Measurements from ENCODE around the gene FAM107B.
A peak's percentile ranks its signal among the peaks of the same experiment; 100 is the strongest.

FAM107B gene

DNA sequence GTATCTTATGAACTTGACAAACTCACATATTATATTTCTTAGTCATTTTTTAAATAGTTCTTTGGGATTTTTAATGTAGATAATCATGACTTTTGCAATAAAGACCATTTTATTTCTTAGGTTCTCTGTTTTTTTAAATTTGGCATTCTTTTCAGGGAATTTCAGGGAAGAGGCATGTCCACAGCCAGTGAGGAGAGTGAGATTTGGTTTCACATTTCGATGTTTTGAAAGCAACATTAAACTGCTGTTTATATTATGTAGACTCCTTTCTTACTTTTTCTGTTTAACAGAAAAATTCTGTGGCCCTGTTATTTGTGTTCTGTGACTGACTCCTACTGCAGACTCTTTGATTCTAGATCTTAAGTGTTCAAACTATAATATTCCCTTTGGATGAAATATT is 153.7 kb downstream of the FAM107B start:
- no peak for DNase-seq

DNA sequence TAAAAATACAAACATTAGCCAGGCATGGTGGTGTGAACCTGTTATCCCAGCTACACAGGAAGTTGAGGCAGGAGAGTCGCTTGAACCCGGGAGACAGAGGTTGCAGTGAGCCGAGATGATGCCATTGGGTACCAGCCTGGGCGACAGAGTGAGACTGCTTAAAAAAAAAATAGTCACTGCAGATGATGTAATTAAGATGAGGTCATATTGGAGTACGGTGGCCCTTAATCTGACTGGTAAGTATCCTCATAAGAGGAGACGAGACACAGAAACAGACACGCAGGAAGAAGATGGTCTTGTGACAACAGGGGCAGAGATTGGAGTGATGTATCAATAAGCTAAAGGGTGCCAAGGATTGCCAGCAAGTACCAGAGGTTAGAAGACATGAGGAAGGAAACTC is 156.0 kb downstream of the FAM107B start:
- DNase-seq: no peak

DNA sequence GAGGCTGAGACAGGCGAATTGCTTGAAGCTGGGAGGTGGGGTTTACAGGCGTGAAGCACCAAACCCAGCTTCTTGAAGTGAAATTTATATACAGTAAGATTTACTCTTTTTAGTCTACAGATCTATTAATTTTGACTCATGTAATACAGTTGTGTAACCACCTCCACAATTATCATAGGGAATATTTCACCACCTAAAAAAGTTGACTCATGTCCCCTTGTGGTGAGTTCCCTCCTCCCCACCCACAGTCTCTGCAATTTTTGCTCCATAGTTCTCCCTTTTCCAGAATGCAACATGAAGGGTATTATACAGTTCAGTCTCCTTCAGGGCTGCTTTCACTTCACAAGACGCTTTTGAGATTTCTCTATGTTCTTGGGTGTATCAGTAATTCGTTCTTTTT is 156.8 kb downstream of the FAM107B start:
- no peak for DNase-seq

DNA sequence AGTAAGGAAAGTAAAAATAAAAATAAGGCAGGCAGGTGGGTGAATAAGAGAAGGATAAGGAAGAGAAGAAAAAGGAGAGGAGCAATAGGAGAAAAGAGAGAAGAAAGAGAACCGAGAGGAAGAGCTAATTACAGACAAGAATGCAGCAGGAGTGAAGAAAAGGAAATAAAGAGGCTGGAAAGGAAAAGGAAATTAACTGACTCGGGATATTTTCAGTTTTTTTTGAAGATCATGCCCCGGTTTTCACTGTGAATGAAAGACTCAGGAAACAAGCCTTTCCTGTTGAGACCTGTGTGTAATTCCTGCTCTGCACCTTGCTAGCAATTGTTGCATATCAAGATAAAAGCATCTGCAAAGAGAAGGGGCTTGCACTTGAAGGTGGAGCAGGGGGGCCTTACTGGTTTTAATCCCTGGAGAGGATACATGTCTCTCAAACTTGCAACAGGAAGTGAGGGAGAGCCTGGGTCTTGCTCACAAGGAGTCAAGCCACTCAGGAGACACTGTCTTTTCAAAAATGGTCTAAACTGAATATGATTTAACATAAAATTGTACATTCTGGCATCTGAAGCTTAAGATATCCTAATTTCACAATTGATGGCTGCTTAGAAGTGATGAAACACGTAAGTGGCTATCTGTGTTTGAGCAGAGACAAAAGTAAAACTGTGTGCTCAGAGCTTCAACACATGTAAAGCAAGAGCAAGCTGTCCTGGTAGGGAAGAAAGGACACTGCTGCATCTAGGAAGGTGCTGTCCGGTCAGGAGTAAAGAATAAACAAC is 157.6 kb downstream of the FAM107B start:
- no peak for DNase-seq

DNA sequence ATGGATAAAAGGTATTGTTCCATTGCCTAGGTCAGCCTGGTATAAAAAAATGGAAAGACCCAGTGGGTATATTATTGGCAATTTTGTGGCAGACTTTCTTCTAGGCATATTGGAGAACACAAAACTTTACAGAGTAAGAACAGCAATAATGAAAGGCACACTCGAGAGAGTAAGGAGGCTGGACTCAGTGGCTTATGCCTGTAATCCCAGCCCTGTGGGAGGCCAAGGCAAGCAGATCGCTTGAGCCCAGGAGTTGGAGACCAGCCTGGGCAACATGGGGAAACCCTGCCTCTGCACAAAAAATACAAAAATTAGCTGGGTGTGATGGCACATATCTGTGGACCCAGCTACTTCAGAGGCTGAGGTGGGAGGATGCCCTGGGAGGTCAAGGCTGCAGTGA is 158.2 kb downstream of the FAM107B start:
- DNase-seq: no peak

DNA sequence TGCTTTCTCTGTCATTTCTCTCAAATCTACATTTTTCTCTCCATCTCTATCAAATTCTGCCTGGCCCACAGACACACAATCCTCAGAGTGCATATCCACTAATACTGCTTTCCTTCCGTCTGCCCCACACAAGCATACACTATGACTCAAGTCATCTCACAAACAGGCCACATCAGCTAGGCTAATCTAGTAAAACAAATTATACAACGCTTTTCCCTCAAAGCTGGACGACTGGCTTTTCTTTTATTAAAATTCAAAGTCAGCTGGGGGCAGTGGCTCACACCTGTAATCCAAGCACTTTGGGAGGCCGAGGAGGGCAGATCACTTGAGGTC is 161.1 kb downstream of the FAM107B start:
- peak in 1 of 5 experiments; percentile 51 for DNase-seq

DNA sequence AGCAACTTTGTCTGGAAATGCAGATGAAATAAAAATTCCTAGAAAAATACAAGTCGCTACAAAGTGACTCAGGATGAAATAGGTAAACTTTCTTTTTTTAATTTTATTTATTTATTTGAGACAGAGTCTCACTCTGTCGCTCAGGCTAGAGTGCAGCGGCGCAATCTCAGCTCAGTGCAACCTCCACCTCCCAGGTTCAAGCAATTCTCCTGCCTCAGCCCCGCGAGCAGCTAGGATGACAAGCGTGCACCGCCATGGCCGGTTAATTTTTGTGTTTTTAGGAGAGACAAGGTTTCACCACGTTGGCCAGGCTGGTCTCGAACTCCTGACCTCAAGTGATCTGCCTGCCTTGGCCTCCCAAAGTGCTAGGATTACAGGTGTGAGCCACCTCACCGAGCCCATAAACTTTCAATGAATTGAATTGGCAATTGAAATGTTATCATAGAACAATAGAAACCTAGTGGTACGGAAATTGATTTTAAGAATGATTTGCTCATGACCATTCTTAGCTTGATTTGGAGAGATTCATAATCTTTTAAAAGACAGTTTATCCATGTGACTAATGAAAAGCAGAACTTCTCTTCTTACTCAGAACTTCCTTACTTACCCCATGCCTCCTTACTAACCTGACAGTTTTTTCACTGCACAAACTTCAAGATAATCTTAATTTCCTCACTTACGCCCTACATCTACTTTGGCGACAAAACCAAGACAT is 161.7 kb downstream of the FAM107B start:
- DNase-seq: no peak

DNA sequence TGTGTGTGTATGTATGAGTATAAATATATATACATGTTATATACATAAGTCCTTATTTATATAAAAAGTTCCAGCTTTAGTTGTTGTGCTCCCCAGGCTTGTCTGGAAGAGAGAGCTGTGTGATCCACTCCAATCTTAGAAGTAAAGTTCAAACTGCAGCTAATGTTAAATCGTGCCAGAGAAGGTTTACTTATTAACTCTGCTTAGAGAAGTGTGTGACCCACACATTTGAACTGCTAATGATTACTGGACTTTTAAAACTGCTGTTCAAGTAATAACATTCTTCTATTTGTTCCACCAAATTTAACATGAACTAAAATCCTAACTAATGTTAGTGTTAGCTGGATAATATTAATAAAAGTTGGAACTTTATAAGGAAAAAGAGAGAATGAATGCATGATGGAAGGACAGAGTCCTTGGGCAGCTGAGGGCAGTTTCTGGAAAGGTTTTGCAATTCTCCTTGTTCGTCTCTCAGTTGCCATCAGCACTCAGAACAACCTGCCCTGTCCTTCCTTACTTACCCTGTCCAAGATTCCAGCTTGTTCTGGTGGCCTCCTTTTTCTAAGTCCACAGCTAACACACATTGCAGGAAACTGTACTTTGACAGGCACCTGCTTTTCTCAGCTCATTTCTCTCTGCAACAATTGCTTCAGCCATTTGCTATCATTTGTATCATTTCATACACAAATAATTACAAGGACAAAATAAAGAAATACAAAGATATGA is 162.6 kb downstream of the FAM107B start:
- DNase-seq: no peak

DNA sequence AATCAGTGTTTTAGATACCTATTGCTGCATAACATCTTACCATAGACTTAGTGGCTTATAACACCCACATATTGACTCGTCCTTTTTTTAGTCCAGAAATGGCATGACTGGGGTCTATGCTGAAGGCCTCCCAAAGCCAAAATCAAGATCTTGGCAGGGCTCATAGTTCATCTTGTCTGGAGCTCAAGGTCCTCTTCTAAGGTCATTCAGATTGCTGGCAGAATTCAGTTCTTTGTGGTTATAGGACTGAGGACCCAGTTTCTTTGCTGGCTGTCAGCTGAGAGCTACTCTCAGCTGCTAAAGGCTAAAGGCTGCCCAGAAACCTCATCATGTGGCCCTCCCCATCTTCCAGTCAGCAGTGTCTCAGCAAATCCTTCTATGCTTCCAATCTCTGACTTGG is 165.5 kb downstream of the FAM107B start:
- no peak for DNase-seq

DNA sequence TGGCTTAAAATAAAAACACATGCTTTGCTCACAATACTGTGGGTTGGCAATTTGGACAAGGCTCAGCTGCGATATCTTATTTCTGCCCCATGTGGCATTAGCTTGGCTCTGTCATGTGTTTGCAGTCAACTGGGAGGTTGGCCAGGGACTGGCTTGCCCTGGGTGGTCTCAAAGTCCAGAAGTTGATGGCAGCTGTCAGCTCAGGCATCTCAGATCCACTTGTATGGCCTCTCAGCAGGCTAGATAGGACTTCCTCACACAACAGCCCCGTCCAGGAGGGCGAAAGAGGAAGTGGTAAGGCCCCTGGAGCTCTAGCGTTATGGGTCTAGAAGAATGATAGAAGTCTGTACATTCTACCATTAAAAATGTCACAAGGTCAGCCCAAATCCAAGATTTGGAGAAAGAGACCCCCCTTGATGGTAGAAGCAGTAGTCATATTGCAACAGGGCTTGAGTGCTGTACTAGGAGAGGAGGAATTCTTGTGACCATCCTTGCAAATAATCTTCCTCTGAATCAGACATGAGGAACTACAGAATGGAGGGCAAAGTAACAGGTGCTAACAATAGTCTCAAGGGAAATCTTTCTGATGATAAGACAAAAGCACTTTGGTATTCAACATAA is 166.2 kb downstream of the FAM107B start:
- no peak for DNase-seq

DNA sequence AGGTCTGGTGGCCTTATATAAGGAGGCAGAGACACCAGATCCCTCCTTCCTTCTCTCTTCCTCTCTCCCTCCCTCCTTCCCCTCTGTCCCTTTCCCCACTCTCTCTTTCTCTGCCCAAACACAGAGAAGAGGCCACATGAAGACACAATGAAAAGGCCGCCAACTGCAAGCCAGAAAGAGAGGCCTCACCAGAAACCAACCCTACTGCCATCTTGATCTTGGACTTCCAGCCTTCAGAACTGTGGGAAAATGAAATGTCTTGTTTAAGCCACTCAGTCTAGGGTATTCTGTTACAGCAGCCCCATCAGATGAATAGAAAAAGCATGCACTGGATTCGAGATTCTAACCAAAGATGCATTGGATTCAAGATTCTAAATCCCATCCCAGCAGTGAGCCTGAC is 168.1 kb downstream of the FAM107B start:
- DNase-seq: no peak

DNA sequence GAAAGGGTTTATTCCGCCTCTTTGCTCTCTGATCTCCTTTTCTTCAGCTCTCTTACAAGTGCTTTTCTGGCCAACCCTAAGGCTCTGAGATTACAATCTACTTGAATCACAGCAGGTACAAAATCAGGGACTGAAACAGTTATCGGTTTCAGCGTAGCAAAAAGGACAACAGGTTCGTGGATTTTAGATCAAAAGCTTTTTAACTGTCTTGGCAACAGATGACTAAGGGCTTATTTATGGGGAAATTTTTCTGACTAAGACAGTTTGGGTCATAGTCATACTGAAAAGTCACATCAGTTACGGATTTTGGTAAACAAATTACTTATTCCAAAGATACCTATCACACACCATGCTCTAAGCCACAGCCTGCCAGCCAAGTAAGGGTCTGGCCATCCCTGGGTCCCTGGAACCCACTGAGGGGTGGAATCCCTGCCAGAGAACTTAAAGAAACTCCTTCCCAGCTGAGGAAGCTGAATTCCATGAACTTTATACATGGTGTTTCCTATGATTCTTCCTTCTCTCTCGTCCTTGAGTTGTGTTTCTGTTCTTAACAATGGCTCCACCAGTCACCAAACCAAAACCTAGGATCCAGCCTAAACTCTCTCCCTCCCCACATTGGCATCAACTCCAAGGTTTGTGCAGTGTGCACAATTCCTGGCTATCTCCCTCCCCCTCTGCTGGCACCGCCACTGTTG is 169.3 kb downstream of the FAM107B start:
- peak in 1 of 5 experiments; percentile 96 for DNase-seq

DNA sequence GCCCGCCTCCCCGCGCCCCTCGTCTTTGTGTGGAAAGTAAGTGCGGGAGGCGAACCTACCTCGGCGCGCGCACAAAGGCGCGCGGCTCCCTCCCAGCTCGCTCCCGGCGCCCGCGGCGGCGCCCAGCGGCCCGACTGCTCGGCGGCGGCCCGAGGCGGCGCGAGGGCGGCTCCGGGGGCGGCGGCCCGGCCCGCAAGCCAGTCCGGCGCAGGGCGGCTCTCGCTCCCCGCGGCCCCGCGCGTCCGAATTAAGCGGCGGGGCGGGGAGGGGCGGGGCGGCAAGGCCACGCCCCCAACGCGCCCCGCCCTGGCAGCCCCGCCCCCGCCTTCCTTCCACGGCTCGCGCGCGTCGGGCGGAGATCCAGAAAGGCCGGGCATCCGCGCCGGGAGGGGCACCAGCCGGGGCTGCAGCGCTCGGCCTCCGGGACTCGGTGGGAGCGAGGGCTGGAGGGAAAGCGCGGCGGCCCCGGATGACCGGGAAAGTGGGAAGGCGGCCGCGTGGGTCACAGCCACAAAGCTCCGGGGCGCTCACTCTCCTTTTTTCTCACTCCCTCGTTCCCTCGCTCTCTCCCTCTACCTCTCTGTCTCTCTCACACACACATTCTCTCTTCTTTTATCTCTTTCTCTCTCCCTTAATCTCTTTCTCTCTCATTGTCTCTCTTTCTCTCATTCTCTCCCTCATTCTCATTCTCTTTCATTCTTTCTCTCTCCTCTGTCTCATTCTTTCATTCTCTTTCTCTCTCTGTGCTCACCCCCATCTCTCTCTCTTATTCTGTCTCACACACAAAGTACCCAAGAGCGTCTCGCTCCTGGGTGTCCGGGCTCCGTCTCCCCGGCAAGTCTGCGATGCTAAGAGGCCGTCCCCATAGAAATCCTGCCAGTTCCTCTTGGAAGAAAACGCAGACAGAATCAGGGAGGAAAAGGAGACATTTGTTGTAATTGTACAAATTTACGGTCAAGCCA is 170.2 kb downstream of the FAM107B start:
- DNase-seq: peak; percentile 60 to 80 (median 63)

DNA sequence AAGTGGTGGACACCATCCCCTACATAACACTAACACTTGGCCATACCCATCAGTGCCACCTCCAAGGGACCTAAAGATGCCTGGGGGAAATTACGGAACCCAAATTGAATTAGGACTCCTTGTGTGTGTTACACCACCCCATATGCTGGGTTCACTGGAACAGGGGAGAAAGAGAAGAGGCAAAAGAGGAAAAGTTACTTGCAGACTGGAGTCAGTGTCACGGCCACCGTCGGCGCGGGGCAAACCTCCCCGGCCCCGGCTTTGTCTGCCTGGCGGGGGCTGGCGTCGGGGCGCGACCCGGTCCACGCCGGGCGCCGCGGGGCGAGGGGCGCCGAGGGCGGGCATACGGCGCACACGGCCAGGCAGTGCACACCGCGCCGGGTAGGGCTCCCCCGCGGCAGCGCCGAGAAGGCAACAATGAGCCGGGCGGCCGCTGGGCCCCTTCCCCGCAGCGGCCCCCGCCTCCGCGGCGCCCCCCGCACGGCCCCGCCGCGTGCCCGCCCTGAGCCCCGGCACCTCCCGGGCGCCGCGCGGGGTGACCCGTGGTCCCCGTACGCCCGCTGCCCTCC is 171.1 kb downstream of the FAM107B start:
- DNase-seq: peak in 1 of 5 experiments; percentile 44

DNA sequence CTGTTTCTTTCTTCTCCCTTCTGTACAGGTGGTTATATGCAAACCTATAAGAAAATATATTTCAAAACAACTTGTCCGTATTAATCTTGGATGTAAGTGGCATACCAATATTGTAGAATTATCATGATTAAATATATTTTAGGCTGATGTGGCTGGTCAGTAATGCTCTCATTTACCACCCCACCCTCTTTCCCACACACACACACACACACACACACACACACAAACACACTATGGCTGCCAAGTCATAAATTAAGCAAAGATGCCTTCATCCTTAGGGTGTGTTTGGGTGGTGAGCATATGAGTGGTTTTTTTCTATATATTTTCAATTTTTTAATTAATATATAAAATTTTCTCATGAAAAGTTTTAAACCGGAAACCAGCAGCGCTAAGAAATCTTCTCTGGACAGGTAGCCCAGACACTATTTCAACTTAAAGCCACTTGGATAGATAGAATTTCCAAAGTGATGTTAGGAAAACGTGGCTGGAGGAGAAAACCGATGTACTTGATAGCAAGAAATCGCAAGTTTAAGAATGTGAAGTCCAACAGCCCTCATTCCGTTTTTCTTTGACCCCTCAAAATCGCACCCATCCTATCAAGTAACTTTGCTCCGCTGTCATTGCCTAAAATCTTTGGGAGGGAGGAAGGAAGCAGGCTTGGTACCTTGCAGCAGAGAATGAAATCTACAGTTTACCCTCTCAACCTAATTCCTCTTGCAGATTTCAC is 171.7 kb downstream of the FAM107B start:
- DNase-seq: peak in 1 of 5 experiments; percentile 67

DNA sequence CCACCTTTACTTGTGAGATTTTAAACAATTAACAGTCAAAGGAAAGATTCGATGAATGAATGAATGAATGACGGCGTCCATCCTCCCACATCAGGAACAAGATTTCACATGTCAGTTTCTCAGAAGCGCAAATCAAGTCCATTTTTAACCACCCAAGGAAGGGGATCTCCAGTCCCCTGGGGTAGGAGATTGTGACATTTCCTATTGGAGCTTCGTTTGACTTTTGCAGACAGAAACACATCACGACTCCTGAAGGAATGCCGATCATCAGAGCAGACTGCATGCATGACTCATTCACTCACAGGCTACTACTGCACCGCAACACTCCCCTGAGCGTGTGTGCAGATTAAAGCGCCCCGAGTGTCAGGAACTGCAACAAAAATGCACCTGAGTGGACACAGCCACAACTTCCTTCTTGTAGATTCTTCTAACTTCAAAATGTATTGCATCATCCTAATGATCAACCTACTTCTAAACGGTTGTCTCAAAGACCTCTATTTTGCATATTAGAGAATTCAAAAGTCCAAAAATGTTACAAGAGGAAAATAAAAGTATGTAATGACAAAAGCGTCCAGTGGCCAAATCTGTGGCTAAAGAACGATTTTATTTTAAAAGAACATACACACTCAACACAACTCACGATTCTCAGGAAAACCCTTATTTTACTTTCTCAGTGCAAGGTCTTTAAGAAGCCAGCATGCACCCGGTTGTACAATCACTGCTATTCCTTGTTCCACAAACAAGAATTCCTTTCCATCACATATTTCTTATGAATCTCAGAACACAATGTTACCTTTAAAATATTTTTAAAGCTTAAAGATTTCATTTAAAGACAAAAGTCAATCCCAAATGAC is 172.6 kb downstream of the FAM107B start:
- peak in 3 of 5 experiments; percentile 54 to 85 (median 57) for DNase-seq

DNA sequence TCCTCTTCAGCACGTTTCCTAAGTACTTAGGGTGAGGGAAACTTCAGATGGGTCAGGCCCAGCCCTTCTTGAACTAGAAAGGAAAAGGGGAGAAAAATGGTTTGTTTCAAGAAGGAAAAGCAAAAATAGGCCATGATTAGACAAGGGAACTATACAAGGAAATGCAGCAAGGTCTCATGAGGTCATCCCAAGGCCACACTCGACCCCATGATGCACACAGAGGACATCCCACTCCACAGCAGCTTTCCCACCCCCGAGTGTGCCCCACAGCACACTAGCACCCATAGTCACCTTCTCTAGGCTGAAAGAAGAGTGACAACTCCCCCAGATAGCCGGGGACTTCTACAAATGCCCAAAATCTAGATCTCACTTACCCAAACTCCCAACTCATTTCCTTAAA is 173.4 kb downstream of the FAM107B start:
- no peak for DNase-seq

DNA sequence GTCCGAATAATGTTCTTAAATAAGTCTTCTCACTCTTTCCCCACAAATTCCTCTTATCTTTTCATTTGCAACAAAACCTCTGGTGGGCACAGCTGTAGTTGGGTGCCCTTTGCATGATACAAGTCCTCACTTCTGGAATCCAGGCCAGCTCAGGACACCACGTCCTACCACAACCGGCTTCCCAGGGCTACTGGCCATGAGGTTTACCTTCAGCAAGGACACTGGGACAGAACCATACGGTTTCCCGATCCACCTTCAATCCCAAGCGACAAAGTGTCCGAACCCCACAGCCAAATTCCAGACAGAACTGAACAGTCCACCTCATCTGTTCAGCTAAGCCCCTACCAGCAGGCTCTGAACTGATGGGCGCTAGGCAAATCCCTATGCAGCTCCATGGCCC is 174.6 kb downstream of the FAM107B start:
- DNase-seq: no peak
